NCI-H2196 (cell line): ENCODE data around the gene XIRP1.

Experiments used
- DNase-seq: peaks from one replicate; lab custom pipeline; 2025; ENCODE audit not compliant: unreplicated experiment; lab: John Stamatoyannopoulos, UW

The XIRP1 gene

GRCh38 chr3:39133822-39134221, 58.6 kb downstream of the XIRP1 start:
- DNase-seq: no peak
